GM18505 (cell line): ENCODE results near the gene IGFL3.

Experiments used
- ATAC-seq: cut with Tn5 transposase; IDR thresholded peaks from one replicate; pipeline ENCODE4 v1.9.1; 2021; ENCODE audit not compliant: unreplicated experiment
- POLR2A ChIP-seq: IDR thresholded peaks from 4 replicates; pipeline ENCODE4 v1.6.1; 2011; ENCODE audit warnings: borderline replicate concordance; ENCODE audit not compliant: insufficient read depth, insufficient read length; ENCODE audit errors: extremely low read depth

The IGFL3 gene

GRCh38 chr19:46076951-46077814 is 47.3 kb downstream of the IGFL3 start:
- no peak for TF ChIP-seq POLR2A
- ATAC-seq: no peak

GRCh38 chr19:46076031-46076880 is 48.2 kb downstream of the IGFL3 start:
- no peak for TF ChIP-seq POLR2A
- no peak for ATAC-seq

GRCh38 chr19:46073268-46073922 is 51.1 kb downstream of the IGFL3 start:
- TF ChIP-seq POLR2A: no peak
- no peak for ATAC-seq
